ENCODE measurements around the gene GOLGA8T.
A peak's percentile ranks its signal among the peaks of the same experiment; 100 is the strongest.
"Not testable (repeated sequence)": the region's sequence is repeated elsewhere in the genome, so short reads cannot be mapped to it uniquely, and the experiment has no call there.

GOLGA8T gene

GRCh38 chr15:30134751-30135150, at the start of gene GOLGA8T:
GOLGA8T (plus strand) TSS chr15:30135051; CDS start chr15:30135149, 98 bp downstream.
- not testable (repeated sequence) for DNase-seq

- DNase-seq = not testable (repeated sequence)
Measured at GRCh38 chr15:30097827-30098226, 37.0 kb upstream of the GOLGA8T start.

GRCh38 chr15:30102890-30103289, 32.0 kb upstream of the GOLGA8T start:
- DNase-seq = not testable (repeated sequence)

- not testable (repeated sequence) for DNase-seq
Measured at GRCh38 chr15:30103941-30104507, 30.8 kb upstream of the GOLGA8T start.

GRCh38 chr15:30110591-30110990, 24.3 kb upstream of the GOLGA8T start:
- DNase-seq = not testable (repeated sequence)

GRCh38 chr15:30130066-30130465, 4.8 kb upstream of the GOLGA8T start:
- DNase-seq = not testable (repeated sequence)

- not testable (repeated sequence) for DNase-seq
Measured at GRCh38 chr15:30143246-30143645, 8.4 kb downstream of the GOLGA8T start.

- DNase-seq = not testable (repeated sequence)
Measured at GRCh38 chr15:30149891-30150290, 15.0 kb downstream of the GOLGA8T start.

- DNase-seq = not testable (repeated sequence)
Measured at GRCh38 chr15:30162479-30163357, 27.9 kb downstream of the GOLGA8T start.

GRCh38 chr15:30163759-30164158, 28.9 kb downstream of the GOLGA8T start:
- not testable (repeated sequence) for DNase-seq

GRCh38 chr15:30164257-30164656, 29.4 kb downstream of the GOLGA8T start:
- DNase-seq = not testable (repeated sequence)

GRCh38 chr15:30167403-30167802, 32.6 kb downstream of the GOLGA8T start:
- DNase-seq = not testable (repeated sequence)

GRCh38 chr15:30167886-30168285, 33.0 kb downstream of the GOLGA8T start:
- DNase-seq = not testable (repeated sequence)

GRCh38 chr15:30171452-30171851, 36.6 kb downstream of the GOLGA8T start:
- not testable (repeated sequence) for DNase-seq

- peak; percentile 52 to 62 for DNase-seq
Measured at GRCh38 chr15:30173041-30173608, 38.3 kb downstream of the GOLGA8T start.

- not testable (repeated sequence) for DNase-seq
Measured at GRCh38 chr15:30175291-30175690, 40.4 kb downstream of the GOLGA8T start.

GRCh38 chr15:30176613-30177012, 41.8 kb downstream of the GOLGA8T start:
- not testable (repeated sequence) for DNase-seq

GRCh38 chr15:30179814-30180213, 45.0 kb downstream of the GOLGA8T start:
- not testable (repeated sequence) for DNase-seq

GRCh38 chr15:30185495-30185894, 50.6 kb downstream of the GOLGA8T start:
- not testable (repeated sequence) for DNase-seq

GRCh38 chr15:30187429-30187828, 52.6 kb downstream of the GOLGA8T start:
- not testable (repeated sequence) for DNase-seq

- not testable (repeated sequence) for DNase-seq
Measured at GRCh38 chr15:30189754-30190153, 54.9 kb downstream of the GOLGA8T start.

GRCh38 chr15:30191143-30191542, 56.3 kb downstream of the GOLGA8T start:
- not testable (repeated sequence) for DNase-seq

GRCh38 chr15:30191639-30192038, 56.8 kb downstream of the GOLGA8T start:
- DNase-seq = not testable (repeated sequence)
